Tibial nerve (tissue), 4 donors: ENCODE results near the gene MAGEB6B. TPM values are rescaled to one million over a fixed set of nuclear protein-coding genes. Genes with fewer than 3 reads are reported as not detected.
"Not testable (repeated sequence)": the region's sequence is repeated elsewhere in the genome, so short reads cannot be mapped to it uniquely, and the experiment has no call there.

Experiments used
- DNase-seq, 2 donors: peaks; one replicate each; pipeline ENCODE4 v3.0.0-alpha.2; 2019; ENCODE audit warnings: low spot score in 2 of 2
- H3K27ac ChIP-seq, 4 donors: fragments of 200-600 bp; sonication (generic) in 3 of 4; one replicate each; pipeline ENCODE4 v1.5.1; 2017 to 2019; ENCODE audit warnings: mild to moderate bottlenecking in 1 of 4
- H3K27me3 ChIP-seq, 2 donors: fragments of 200-600 bp; sonication (generic) in 1 of 2; one replicate each; pipeline versions ENCODE4 v1.5.1 to v1.6.0; 2017 to 2019
- H3K36me3 ChIP-seq, 3 donors: fragments of 200-600 bp; sonication (generic); one replicate each; pipeline ENCODE4 v1.5.1; 2018 to 2019
- H3K4me1 ChIP-seq, 4 donors: fragments of 200-600 bp; sonication (generic) in 3 of 4; one replicate each; pipeline ENCODE4 v1.5.1; 2017 to 2019
- H3K4me3 ChIP-seq, 4 donors: fragments of 200-600 bp; sonication (generic) in 3 of 4; one replicate each; pipeline ENCODE4 v1.5.1; 2017 to 2019; ENCODE audit warnings: mild to moderate bottlenecking in 1 of 4, moderate library complexity in 1 of 4
- H3K9me3 ChIP-seq, 4 donors: fragments of 200-600 bp; sonication (generic) in 3 of 4; one replicate each; pipeline ENCODE4 v1.5.1; 2017 to 2019
- EP300 ChIP-seq, 2 donors: sonication (generic); formaldehyde crosslinking; IDR thresholded peaks; one replicate each; pipeline ENCODE4 v1.6.1; 2017; ENCODE audit warnings: antibody characterized with exemption in 2 of 2, mild to moderate bottlenecking in 1 of 2
- POLR2A ChIP-seq, 2 donors: fragments of 450-650 bp; IDR thresholded peaks; one replicate each; pipeline ENCODE4 v1.6.1; 2017; ENCODE audit warnings: antibody characterized with exemption in 2 of 2, mild to moderate bottlenecking in 2 of 2, moderate library complexity in 2 of 2
- WGBS, 2 donors: methylation state at CpG; one replicate each; pipeline ENCODE4 v1.1.5; 2018; 5-methylcytosine and 5-hydroxymethylcytosine counted together
- total RNA-seq, 4 donors: library from RNA; depleted of rRNA; stranded (reverse); fragments of >200 nt; gene quantifications; one replicate each; pipeline ENCODE4 v1.1.0, GENCODE V29; 2016
- TF ChIP-seq, protein P1 (sequence below), 5 experiments: fragments of 200-600 bp in 3 of 5; fragments of 450-650 bp in 2 of 5; sonication (generic) in 3 of 5; IDR thresholded peaks; one replicate each; pipeline ENCODE4 v1.5.1; 2016 to 2019; ENCODE audit warnings: antibody characterized with exemption in 5 of 5, mild to moderate bottlenecking in 3 of 5, moderate library complexity in 2 of 5

Gene MAGEB6B, protein sequence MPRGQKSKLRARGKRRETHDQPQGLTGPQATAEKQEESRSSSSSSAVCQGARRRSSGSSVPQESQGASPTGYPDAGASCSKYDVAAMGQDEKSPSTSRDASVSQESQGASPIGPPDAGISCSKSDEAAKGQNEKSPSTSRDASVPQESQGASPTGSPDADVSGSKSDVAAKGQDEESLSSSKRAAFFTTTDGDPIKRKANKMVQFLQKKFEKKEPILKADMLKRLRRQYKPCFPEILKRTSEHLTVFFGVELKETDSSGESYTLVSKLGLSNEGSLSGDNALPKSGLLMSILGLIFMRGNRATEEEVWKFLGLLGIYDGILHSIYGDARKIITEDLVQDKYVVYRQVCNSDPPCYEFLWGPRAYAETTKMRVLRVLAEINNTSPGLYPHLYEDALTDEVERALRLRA
- not detected for total RNA-seq

GRCh38 chrX:26160301-26160700, at the start of gene MAGEB6B:
MAGEB6B (plus strand) TSS chrX:26160601; CDS start chrX:26160601, 0 bp downstream.
- no peak for TF ChIP-seq POLR2A (IDR thresholded peaks at IDR 0.05)
- TF ChIP-seq EP300 (IDR thresholded peaks at IDR 0.05) = no peak
- TF ChIP-seq, protein P1, sequence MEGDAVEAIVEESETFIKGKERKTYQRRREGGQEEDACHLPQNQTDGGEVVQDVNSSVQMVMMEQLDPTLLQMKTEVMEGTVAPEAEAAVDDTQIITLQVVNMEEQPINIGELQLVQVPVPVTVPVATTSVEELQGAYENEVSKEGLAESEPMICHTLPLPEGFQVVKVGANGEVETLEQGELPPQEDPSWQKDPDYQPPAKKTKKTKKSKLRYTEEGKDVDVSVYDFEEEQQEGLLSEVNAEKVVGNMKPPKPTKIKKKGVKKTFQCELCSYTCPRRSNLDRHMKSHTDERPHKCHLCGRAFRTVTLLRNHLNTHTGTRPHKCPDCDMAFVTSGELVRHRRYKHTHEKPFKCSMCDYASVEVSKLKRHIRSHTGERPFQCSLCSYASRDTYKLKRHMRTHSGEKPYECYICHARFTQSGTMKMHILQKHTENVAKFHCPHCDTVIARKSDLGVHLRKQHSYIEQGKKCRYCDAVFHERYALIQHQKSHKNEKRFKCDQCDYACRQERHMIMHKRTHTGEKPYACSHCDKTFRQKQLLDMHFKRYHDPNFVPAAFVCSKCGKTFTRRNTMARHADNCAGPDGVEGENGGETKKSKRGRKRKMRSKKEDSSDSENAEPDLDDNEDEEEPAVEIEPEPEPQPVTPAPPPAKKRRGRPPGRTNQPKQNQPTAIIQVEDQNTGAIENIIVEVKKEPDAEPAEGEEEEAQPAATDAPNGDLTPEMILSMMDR (IDR thresholded peaks at IDR 0.05) = no peak
- H3K27ac ChIP-seq = no peak within 1 kb of the TSS
- WGBS, 2 donors = 95 to 100% methylated on average over 1 to 10 of the region's 10 CpGs

GRCh38 chrX:26138274-26138673, 22.1 kb upstream of the MAGEB6B start, which contains the start of gene MAGEB18:
MAGEB18 (plus strand) TSS chrX:26138343; CDS start chrX:26138986, 643 bp downstream.
- no peak within 1 kb of the TSS for H3K4me3 ChIP-seq
- H3K9me3 ChIP-seq = no peaks in the 10 kb centered on the region
- TF ChIP-seq, protein P1 (IDR thresholded peaks at IDR 0.05) = no peak
- no peak for TF ChIP-seq POLR2A (IDR thresholded peaks at IDR 0.05)
- TF ChIP-seq EP300 (IDR thresholded peaks at IDR 0.05) = no peak
- DNase-seq = no peak
- no peaks in the 10 kb centered on the region for H3K4me1 ChIP-seq
- 82 to 90% methylated on average over 11 of the region's 11 CpGs for WGBS, 2 donors
- H3K27ac ChIP-seq = no peak within 1 kb of the TSS
- no peaks in the 10 kb centered on the region for H3K27me3 ChIP-seq
- H3K36me3 ChIP-seq = no peaks in the 10 kb centered on the region

More at GRCh38 chrX:26160301-26160700, at the start of gene MAGEB6B:
- Histone ChIP-seq H3K27me3 (no peaks in the 10 kb centered on the region), H3K36me3 (no peaks in the 10 kb centered on the region), H3K4me3 (no peak within 1 kb of the TSS), H3K9me3 (no peaks in the 10 kb centered on the region), H3K4me1 (no peaks in the 10 kb centered on the region)
- DNase-seq = no peak

- no peak overlapping the region for H3K4me3 ChIP-seq
- H3K27ac ChIP-seq = no peak overlapping the region
- 14 to 21% methylated on average over 2 of the region's 2 CpGs for WGBS, 2 donors
- DNase-seq = no peak
- H3K36me3 ChIP-seq = no peaks in the 10 kb centered on the region
- no peaks in the 10 kb centered on the region for H3K9me3 ChIP-seq
- H3K4me1 ChIP-seq = no peaks in the 10 kb centered on the region
- TF ChIP-seq, protein P1 (IDR thresholded peaks at IDR 0.05) = no peak
- TF ChIP-seq EP300 (IDR thresholded peaks at IDR 0.05) = no peak
- TF ChIP-seq POLR2A (IDR thresholded peaks at IDR 0.05) = no peak
- no peaks in the 10 kb centered on the region for H3K27me3 ChIP-seq
These were observed 14.4 kb upstream of the MAGEB6B start for GRCh38 chrX:26146024-26146423.

- WGBS, 2 donors = 86% methylated on average over 17 of the region's 17 CpGs; no CpG with 5 or more reads in 1 of the 2 donors
- no peaks in the 10 kb centered on the region for H3K27me3 ChIP-seq
- H3K27ac ChIP-seq = no peak within 1 kb of the TSS
- no peak within 1 kb of the TSS for H3K4me3 ChIP-seq
- H3K4me1 ChIP-seq = no peaks in the 10 kb centered on the region
- no peaks in the 10 kb centered on the region for H3K36me3 ChIP-seq
- H3K9me3 ChIP-seq = no peaks in the 10 kb centered on the region
- TF ChIP-seq POLR2A (IDR thresholded peaks at IDR 0.05) = no peak
- no peak for TF ChIP-seq EP300 (IDR thresholded peaks at IDR 0.05)
- TF ChIP-seq, protein P1 (IDR thresholded peaks at IDR 0.05) = no peak
- no peak for DNase-seq
These were observed 31.8 kb downstream of the MAGEB6B start, which contains the start of gene MAGEB6 for GRCh38 chrX:26192204-26192603. MAGEB6 (plus strand) TSS chrX:26192440; CDS start chrX:26193847, 1,407 bp downstream.

DNA sequence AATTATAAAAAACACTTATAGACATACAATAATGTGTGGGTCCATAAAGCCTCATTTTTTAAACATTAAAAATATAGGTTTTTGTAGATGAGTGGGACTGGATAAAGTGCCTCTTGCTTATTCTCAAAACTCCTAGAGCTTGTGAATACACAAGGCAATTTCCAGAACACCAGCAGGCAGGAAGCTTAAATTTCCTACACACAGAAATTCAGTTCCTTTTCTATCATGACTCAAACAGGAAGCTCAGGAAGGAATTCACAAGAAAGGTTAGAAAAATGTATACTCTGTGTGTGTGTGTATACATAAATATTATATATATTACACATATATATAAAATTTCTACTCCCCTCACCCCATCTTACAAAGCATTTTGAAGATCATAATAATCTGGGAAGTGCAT, 43.2 kb downstream of the MAGEB6B start:
- TF ChIP-seq, protein P1 (IDR thresholded peaks at IDR 0.05) = no peak
- no peak for TF ChIP-seq POLR2A (IDR thresholded peaks at IDR 0.05)
- no peak for TF ChIP-seq EP300 (IDR thresholded peaks at IDR 0.05)
- H3K27ac ChIP-seq = no peak overlapping the region
- no peaks in the 10 kb centered on the region for H3K4me1 ChIP-seq
- no peak for DNase-seq
- no peak overlapping the region for H3K4me3 ChIP-seq
- H3K36me3 ChIP-seq = no peaks in the 10 kb centered on the region
- H3K9me3 ChIP-seq = no peaks in the 10 kb centered on the region
- H3K27me3 ChIP-seq = no peaks in the 10 kb centered on the region

DNA sequence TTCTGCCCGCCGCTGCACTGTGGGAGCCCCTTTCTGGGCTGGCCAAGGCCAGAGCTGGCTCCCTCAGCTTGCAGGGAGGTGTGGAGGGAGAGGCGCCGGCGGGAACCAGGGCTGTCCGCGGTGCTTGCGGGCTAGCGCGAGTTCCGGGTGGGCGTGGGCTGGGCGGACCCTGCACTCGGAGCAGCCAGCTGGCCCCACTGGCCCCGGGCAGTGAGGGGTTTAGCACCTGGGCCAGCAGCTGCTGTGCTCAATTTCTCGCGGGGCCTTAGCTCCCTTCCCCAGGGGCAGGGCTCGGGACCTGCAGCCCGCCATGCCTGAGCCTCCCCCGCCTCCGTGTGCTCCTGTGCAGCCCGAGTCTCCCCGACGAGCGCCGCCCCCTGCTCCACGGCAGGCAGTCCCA, 44.3 kb downstream of the MAGEB6B start:
- 99 to 100% methylated on average over 3 to 17 of the region's 27 CpGs for WGBS, 2 donors

More for the DNA sequence above, 44.3 kb downstream of the MAGEB6B start:
- not testable (repeated sequence) for H3K4me3 ChIP-seq, H3K27me3 ChIP-seq, H3K9me3 ChIP-seq, H3K4me1 ChIP-seq, H3K27ac ChIP-seq, H3K36me3 ChIP-seq, DNase-seq
